Measurements from ENCODE around the gene CCL3.

DNA sequence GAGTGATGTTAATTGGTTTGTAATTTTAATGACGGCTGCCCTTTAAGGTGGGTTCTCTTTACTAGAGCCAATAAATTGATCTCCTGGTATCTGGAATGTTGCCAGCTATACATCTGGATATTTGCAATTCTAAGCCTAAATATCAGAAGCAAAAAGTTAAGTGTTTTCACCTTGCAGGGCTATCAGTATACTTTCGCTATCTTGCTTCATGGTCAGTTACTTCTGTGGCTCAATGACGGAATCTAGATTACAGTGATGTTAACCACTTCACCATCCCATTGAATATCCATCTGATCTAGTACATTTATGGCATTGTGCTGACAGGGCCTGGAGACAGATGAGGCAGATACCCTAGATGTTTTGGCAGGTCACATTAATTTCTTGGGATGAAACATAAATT, 42.0 kb upstream of the CCL3 start:
- TF ChIP-seq CTCF (IDR thresholded peaks at IDR 0.05; ENCODE audit: low read depth, low read length) (no peak), EZH2phosphoT487 (IDR thresholded peaks at IDR 0.05; ENCODE audit: low read depth) (no peak)
